Measurements from ENCODE around the gene CAMSAP1. TPM values are rescaled to one million over a fixed set of nuclear protein-coding genes. Genes with fewer than 3 reads are reported as not detected.

CAMSAP1 gene
- total and polyA plus RNA-seq, 9 of the 15 experiments (the other 6 are each of a cell fraction or from before 2014, with no cell fraction given), result 1.5 to 28.8 (median 14.3) TPM

DNA sequence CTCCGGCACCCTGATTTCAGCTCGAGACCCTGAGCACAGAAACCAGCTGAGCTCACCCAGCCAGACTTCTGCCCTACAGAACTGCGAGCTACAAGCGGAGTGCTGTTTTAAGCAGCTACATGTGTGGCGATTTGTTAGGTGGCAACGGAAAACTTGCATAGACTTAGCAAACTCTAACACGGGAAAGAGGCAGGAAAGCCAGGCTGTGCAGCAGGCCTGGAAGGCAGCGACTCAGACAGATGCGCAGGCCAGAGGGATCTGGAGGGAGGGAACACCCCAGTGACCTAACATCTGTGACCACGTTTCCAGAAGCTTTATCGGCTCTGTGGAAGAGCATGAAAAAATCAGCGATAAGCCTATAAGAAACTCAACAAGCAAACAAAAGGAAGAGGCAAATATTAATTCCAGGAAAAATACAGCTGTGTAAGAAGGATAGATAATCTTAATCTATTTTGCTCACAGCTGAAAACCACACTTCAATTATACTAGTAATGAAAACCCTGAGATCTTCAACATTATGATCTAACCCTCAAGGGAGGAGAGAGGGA lies 42.9 kb upstream of the CAMSAP1 start (continued):
- TF ChIP-seq, protein P1, sequence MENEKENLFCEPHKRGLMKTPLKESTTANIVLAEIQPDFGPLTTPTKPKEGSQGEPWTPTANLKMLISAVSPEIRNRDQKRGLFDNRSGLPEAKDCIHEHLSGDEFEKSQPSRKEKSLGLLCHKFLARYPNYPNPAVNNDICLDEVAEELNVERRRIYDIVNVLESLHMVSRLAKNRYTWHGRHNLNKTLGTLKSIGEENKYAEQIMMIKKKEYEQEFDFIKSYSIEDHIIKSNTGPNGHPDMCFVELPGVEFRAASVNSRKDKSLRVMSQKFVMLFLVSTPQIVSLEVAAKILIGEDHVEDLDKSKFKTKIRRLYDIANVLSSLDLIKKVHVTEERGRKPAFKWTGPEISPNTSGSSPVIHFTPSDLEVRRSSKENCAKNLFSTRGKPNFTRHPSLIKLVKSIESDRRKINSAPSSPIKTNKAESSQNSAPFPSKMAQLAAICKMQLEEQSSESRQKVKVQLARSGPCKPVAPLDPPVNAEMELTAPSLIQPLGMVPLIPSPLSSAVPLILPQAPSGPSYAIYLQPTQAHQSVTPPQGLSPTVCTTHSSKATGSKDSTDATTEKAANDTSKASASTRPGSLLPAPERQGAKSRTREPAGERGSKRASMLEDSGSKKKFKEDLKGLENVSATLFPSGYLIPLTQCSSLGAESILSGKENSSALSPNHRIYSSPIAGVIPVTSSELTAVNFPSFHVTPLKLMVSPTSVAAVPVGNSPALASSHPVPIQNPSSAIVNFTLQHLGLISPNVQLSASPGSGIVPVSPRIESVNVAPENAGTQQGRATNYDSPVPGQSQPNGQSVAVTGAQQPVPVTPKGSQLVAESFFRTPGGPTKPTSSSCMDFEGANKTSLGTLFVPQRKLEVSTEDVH (IDR thresholded peaks at IDR 0.05; ENCODE audit: low read depth, partially characterized antibody), result no peak
- no peak for TF ChIP-seq ZNF134 (CRISPR knock-in tag; conservative IDR thresholded peaks at IDR 0.05)
- TF ChIP-seq ZNF41 (CRISPR knock-in tag; conservative IDR thresholded peaks at IDR 0.05), result no peak
- TF ChIP-seq SMARCA4 (IDR thresholded peaks at IDR 0.05), result peak; percentile 92
- no peak for TF ChIP-seq NONO (IDR thresholded peaks at IDR 0.05; ENCODE audit: low read depth in 2 of 2, low read length in 1 of 2)
- no peak for TF ChIP-seq HOXB6 (CRISPR knock-in tag; IDR thresholded peaks at IDR 0.05; ENCODE audit: borderline replicate concordance)
- TF ChIP-seq ZNF639 (CRISPR knock-in tag; conservative IDR thresholded peaks at IDR 0.05 in 1 of 2, IDR thresholded peaks at IDR 0.05 in 1 of 2), result peak in 1 of 2 experiments; percentile 76; a peak in 2 of 4 replicates
- TF ChIP-seq, protein P2, sequence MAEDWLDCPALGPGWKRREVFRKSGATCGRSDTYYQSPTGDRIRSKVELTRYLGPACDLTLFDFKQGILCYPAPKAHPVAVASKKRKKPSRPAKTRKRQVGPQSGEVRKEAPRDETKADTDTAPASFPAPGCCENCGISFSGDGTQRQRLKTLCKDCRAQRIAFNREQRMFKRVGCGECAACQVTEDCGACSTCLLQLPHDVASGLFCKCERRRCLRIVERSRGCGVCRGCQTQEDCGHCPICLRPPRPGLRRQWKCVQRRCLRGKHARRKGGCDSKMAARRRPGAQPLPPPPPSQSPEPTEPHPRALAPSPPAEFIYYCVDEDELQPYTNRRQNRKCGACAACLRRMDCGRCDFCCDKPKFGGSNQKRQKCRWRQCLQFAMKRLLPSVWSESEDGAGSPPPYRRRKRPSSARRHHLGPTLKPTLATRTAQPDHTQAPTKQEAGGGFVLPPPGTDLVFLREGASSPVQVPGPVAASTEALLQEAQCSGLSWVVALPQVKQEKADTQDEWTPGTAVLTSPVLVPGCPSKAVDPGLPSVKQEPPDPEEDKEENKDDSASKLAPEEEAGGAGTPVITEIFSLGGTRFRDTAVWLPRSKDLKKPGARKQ (CRISPR knock-in tag; IDR thresholded peaks at IDR 0.05), result no peak
- TF ChIP-seq ZSCAN29 (IDR thresholded peaks at IDR 0.05), result no peak
- TF ChIP-seq KAT2B (IDR thresholded peaks at IDR 0.05; ENCODE audit: low read depth, low read length), result no peak
- no peak for TF ChIP-seq GABPB2 (CRISPR knock-in tag; conservative IDR thresholded peaks at IDR 0.05)
- no peak for TF ChIP-seq ATF1 (CRISPR knock-in tag; IDR thresholded peaks at IDR 0.05)
- peak; percentile 76 for TF ChIP-seq ATF1 (tag; IDR thresholded peaks at IDR 0.05)
- TF ChIP-seq IRF9 (tag; IDR thresholded peaks at IDR 0.05), result no peak
- TF ChIP-seq VEZF1 (CRISPR knock-in tag; IDR thresholded peaks at IDR 0.05), result peak; percentile 70
- TF ChIP-seq ZNF24 (IDR thresholded peaks at IDR 0.05), result no peak
- no peak for TF ChIP-seq ZNF347 (CRISPR knock-in tag; IDR thresholded peaks at IDR 0.05; ENCODE audit: low read depth)
- no peak for TF ChIP-seq ZNF146 (CRISPR knock-in tag; IDR thresholded peaks at IDR 0.05; ENCODE audit: unreplicated experiment)
- TF ChIP-seq ZFP1 (CRISPR knock-in tag; IDR thresholded peaks at IDR 0.05), result no peak
- peak; percentile 78 to 89; a peak in 3 of 4 replicates for TF ChIP-seq TRIM24 (IDR thresholded peaks at IDR 0.05)
- TF ChIP-seq KDM1A (IDR thresholded peaks at IDR 0.05), result no peak
- TF ChIP-seq ZNF780A (CRISPR knock-in tag; IDR thresholded peaks at IDR 0.05), result no peak
- peak; percentile 76 for TF ChIP-seq MXI1 (IDR thresholded peaks at IDR 0.05; ENCODE audit: low read depth, low read length)
